Stimulated activated CD8-positive, alpha-beta memory T cell treated with anti-CD3 and anti-CD28 coated beads, Interleukin-15, amount 100 ng/mL, for 4 hours (primary cell): ENCODE data around the gene PPP3CB.
"Not testable (repeated sequence)": the region's sequence is repeated elsewhere in the genome, so short reads cannot be mapped to it uniquely, and the experiment has no call there.

Source experiments
- DNase-seq, 2 donors: peaks; one replicate each; pipeline ENCODE4 v3.0.0-alpha.2; 2020; ENCODE audit warnings: low read depth in 2 of 2

PPP3CB gene

DNA sequence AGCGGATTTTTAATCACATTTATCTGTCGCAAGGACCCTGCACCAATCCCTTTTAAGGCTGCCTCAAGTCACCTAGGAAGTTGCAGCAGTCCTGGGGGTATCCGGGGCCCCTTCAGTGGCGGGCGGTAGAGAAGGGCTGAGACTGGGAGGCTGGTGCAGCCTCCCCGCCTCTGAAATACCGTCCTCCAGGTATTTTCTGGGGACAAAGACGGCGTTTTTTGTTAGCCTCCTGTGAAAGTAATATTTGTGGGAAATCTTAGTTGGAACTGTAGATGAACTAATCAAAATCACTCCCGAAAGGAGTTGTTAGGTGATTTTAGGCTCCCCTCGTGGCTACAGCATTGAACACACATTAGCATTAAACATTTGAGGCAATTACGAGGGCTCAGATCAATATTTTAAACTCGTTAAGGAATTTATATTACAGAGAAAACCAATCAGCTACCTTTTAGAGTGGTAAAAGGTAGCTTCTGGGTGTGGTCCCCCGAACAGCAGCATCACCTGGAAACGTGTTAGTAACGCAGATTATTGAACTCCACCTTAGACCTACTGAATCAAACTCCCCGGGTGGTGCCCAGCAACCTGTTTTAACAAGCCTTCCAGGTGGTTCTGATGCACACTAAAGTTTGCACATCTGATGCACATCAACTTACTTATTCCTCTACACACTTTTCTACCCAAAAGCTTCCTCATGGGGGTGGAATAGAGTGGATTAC, 81.4 kb downstream of the PPP3CB start:
- no peak for DNase-seq

DNA sequence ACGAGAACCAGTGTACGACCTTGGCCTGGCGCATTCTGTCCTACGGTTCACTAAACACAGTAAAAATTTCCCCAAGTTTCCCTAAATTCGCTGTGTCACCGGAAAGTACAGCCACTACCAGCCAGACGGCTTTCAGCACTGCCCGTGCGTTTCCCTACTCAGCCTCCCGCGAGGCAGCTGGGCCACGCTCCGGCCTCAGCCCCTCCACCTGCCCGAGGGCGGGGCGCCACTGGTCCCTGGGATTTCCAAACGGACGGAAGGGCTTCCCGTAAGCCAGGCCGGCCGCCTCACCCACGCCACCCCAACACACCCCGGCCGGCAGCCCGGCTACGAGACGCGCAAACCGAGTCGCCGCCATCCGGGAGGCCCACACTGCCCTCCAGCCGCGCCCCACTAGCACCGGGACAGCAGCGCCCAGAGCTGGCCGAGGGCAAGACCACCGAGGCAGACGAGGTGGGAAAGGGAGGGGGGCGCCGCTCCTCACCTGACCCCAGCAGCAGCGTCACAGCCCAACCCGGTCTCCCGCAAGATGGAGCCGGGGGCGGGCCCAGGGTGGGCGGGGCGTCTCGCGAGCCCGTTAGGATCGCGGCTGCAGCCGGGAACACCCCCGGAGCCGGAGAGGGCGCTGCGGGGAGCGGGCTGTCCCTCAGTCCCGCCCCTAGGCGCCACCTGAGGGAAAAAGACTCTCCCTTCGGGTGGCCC, 82.1 kb downstream of the PPP3CB start, which contains the start of gene ANXA7:
Gene ANXA7, minus strand, starts transcription at position 531 of the 702 bp plus-strand sequence. CDS start 13,202 bp downstream, outside the sequence.
- peak; percentile 83 to 88 for DNase-seq

DNA sequence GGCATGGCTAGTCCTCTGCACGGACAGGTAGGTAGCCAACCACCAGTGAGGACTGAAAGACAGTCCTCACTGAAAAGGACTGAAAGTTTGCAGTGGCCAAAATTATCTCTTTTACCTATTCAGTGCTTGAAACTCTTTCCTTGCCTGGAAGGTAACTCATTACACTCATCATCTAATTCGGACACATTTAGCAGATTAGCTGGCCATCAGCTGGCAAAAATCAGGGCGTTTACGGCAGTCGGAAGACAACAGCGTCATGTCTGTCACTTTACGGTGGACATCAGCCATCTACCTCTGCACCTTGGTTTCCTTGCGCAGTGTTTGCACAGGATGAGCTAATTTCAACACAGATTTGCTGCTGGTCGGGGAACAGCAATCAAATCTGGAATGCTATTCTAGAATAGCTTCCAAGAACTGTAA, 82.7 kb downstream of the PPP3CB start:
- peak in 1 of 2 donors; percentile 5 for DNase-seq

DNA sequence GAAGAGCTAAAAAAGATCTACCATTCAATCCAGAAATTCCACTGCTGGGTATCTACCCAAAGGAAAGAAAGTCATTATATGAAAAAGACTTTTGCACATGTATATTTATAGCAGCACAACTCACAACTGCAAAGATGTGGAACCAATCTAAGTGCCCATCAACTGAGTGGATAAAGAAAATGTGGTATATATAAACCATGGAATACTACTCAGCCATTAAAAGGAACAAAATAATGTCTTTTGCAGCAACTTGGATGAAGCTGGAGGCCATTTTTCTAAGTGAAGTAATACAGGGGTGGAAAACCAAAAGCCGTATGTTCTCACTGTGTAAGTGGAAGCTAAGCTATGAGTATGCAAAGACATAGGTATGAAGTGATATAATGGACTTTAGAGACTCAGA, 84.9 kb downstream of the PPP3CB start:
- no peak for DNase-seq

DNA sequence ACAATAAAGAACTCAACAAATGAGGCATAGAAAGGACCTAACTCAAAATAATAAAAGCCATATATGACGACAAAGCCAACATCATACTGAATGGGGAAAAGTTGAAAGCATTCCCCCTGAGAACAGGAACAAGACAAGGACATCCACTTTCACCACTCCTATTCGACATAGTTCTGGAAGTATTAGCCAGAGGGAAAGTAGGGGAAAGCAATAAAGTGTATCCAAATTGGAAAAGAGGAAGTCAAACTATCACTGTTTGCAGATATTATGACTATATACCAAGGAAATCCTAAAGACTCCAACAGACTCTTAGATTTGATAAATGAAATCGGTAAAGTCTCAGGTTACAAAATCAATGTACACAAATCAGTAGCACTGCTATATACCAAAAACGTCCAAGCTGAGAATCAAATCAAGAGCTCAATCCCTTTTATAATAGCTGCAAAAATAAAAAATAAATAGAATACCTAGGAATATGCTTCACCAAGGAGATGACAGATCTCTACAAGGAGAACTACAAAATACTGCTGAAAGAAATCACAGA, 86.8 kb downstream of the PPP3CB start:
- DNase-seq = no peak

DNA sequence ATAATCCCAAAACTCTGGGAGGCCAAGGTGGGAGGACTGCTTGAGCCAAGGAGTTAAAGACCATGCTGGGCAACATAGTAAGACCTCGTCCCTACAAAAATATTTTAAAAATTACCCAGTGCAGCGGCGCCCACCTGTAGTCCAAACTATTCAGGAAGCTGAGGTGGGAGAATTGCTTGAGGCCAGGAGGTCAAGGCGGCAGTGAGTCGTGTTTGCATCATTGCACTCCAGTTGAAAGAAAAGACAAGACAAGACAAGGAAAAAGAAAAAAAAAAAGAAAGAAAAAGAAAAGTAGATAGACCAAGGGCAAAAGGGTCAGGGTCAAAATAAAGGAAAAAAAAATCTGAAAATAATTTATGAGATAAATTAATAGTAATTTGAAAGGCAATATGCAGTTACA, 87.8 kb downstream of the PPP3CB start:
- DNase-seq = no peak

DNA sequence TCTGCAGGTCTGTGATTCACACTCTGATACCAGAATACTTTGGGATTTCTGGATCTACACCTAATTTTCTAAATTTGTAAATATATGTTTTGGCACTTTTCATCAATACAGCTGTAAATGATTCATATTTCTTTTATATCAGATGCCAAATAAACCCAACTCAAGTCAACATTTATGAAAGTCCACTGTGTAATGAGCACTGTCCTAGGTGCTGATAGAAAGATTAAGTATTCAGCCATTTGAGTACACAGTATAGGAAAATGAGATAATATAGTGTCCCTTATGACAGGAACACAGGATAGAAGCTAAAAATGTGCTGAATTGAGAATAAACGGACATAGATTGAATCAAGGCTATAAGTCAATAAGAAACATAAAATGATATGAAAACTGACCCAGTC, 88.3 kb downstream of the PPP3CB start:
- no peak for DNase-seq

DNA sequence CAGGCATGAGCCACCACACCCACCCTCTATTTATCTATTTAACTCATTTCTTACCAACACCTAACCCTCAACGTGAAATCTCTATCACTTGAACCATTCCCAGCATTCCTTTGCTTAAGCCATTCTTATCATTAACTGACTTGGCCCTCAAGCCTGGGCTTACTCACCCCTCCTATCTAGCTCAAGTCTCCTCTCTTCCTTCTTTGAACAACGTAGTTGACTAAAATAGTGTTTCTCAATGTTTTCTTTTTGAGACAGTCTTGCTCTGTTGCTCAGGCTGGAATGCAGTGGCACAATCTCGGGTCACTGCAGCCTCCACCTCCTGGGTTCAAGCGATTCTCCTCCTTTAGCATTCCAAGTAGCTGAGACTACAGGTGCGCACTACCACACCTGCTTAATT, 89.0 kb downstream of the PPP3CB start:
- no peak for DNase-seq

DNA sequence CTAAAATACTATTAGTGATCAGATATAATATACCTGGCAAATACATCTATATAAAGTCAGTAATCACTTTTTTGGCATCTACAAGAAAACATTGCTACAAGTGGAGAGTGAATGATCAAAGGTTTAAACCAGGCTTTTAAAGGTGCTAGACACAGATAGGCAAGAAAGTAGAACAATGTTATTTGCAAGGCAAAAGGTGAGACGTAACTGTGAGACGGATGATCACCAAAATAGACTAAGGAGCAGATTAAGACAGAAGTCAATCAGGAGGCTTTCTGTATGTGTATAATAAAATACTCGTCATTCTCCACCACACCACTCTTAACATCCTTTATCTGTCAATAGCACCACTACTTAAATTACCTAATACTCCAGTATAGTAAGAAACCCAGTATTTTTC, 90.3 kb downstream of the PPP3CB start:
- no peak for DNase-seq

DNA sequence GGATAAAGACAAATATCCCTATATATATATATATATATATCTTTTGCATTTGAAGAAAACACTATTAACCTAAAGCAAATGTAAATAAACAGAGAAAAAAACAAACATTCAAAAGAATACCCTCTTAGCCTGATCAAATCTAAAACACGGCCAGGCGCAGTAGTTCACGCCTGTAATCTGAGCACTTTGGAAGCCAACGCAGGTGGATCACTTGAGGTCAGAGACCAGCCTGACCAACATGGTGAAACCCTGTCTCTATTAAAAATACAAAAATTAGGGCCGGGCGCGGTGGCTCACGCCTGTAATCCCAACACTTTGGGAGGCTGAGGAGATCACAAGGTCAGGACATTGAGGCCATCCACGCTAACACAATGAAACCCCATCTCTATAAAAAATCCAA, 91.1 kb downstream of the PPP3CB start:
- no peak for DNase-seq

DNA sequence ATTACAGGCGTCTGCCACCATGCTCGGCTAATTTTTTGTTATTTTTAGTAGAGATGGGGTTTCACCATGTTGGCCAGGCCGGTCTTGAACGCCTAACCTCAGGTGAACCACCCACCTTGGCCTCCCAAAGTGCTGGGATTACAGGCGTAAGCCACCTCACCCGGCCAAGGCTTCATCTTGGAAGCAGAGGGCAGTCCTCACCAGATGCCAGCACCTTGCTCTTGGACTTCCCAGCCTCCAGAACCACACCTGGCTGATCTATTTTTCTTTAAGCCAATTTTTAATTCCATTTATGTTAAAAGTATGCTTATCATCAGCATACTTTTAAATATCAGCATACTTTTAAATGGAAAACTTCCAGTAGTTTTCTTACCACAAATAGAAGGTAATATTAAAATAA, 94.2 kb downstream of the PPP3CB start:
- no peak for DNase-seq

DNA sequence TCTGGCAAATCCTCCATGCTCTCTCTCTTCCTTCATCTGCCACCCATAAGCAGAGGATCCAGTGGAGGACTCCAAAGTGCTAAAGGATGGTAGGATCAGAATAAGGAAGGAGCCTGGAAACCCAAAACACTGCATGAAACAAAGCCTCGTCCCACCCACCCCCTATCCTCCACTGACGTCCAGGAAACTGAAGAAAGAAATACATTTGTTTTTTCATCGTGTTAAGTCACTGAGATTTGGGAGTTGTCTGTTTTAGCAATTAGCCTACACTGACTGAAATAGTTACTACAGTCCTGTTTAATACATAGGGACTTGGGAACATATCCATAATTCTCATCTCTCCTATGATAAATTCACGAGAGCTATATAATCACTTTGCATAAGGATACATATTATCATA, 96.8 kb downstream of the PPP3CB start:
- no peak for DNase-seq

DNA sequence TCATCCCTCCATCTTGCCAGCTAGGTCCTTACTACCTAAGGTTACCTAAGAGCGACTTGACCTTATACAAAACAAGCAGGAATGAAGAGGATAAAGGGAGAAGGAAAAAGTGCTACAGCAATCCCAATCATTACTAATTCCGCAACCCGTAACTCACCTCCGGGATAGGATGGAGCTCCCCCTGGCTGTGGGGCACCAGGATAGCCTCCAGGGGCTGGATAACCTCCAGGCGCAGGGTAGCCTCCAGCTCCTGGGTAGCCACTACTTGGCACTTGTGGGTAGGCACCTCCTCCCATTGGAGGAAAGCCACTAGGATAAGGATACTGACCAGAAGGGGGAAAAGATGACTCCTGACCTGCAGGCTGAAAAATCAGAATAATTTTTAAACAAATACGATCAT, 97.8 kb downstream of the PPP3CB start:
- no peak for DNase-seq

DNA sequence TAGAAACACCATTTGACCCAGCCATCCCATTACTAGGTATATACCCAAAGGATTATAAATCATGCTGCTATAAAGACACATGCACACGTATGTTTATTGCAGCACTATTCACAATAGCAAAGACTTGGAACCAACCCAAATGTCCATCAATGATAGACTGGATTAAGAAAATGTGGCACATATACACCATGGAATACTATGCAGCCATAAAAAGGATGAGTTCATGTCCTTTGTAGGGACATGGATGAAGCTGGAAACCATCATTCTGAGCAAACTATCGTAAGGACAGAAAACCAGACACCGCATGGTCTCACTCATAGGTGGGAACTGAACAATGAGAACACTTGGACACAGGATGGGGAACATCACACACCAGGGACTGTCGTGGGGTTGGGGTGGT, 101.5 kb downstream of the PPP3CB start:
- not testable (repeated sequence) for DNase-seq

DNA sequence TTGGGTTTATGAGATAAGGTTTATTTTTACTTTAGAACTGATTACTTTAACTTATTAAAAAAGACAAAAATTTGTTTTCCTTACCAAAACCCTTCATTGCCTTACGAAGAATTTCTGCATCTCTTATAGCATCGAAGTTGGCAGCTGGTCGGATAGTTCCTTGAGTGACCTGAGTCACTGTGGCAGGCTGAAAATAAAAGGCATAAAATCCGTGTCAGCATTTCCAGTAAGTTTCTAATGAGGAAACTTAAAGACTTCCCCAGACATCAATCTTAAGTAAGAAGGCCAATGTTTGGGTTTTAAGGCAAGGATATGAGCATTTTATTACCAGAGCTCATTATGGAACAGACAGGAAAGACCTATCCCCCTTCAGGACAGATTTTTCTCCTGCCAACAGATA, 107.6 kb downstream of the PPP3CB start:
- no peak for DNase-seq

DNA sequence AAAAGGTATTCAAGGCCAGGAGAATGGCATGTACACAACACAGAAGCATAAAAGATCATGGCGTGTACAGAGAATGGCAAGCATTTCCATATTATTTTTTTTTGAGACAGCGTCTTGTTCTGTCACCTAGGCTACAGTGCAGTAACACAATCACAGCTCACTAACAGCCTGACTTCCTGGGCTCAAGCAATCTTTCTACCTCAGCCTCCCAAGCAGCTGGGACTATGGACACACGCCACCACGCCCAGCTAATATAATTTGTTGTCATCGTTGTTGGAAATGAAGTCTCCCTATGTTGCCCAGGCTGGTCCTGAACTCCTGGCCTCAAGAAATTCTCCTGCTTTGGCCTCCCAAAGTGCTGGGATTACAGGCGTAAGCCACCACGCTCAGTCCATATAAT, 109.2 kb downstream of the PPP3CB start:
- no peak for DNase-seq
